GM18907 (cell line): ENCODE measurements around the gene CCR4.
A peak's percentile ranks its signal among the peaks of the same experiment; 100 is the strongest.
"Not testable (repeated sequence)": the region's sequence is repeated elsewhere in the genome, so short reads cannot be mapped to it uniquely, and the experiment has no call there.

Experiments
- ATAC-seq: cut with Tn5 transposase; IDR thresholded peaks from one replicate; pipeline ENCODE4 v1.9.1; 2021; ENCODE audit warnings: mild to moderate bottlenecking, moderate library complexity; ENCODE audit not compliant: unreplicated experiment

CCR4 gene

GRCh38 chr3:32951410-32951811, at the start of gene CCR4:
TSS of gene CCR4 (plus strand) at chr3:32951644. CDS start at chr3:32953423, 1,779 bp downstream.
- no peak for ATAC-seq

- peak; percentile 61 for ATAC-seq
Observed at GRCh38 chr3:32902887-32903371, 48.5 kb upstream of the CCR4 start.

- ATAC-seq = no peak
Observed at GRCh38 chr3:32903953-32904352, 47.5 kb upstream of the CCR4 start.

DNA sequence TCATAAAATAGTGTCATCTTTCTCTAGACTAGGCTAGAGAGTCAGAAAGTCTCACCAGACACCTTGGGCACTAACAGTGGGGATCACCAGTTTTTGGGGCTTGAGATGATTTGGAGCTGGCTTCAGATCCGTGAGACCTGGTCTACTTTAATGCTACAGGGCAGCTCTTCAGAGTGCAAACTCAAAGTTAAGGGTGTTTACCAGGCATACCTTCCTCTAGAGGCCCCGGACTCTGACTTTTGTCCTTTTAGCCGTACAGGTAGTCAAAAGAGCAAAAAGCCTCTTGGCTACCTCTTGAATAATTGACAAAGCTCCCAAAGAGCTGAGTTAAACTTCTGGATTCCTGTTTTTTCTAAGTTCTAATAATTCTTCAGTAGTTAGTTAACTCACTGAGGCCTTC, 41.4 kb upstream of the CCR4 start:
- no peak for ATAC-seq

DNA sequence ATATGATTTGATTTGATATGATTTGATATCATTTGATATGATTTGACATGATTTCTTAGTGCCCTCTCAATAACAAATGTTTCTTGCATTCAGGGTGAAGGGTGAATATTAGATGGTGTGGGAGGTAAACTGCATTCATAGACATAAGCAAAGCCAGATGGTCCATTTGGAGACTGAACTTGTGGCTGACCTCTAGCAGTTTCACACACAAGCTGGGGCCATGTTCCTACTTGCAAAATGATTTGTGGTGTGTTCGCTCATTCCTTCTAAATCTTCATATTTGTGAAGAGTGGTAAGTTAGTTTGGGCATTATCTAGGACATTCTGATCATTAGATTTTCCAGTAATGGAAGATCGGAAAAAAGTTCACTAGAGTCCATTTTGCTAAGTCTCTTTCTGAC, 40.5 kb upstream of the CCR4 start:
- ATAC-seq = no peak

DNA sequence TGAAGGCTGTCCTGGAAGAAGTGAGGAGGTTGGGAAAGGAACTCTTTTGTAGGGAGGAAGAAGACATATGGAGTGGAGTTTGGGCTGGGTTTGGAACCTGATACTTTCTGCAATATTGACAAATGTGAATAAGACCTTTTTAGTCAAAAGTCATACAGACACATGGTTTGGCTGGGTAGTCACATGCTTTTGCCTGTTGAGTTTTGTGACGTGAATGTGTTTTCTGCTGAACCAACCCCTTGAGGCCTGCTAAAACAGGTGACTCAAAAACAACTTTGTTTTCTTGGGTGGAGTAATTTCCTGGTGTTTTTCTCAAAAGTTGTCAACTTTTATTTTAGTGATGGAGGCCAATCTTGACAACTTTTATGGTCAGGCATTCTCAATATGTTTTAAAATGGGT, 39.4 kb upstream of the CCR4 start:
- ATAC-seq = no peak

GRCh38 chr3:32913790-32914446, 37.5 kb upstream of the CCR4 start:
- no peak for ATAC-seq

GRCh38 chr3:32919920-32920319, 31.5 kb upstream of the CCR4 start:
- no peak for ATAC-seq

DNA sequence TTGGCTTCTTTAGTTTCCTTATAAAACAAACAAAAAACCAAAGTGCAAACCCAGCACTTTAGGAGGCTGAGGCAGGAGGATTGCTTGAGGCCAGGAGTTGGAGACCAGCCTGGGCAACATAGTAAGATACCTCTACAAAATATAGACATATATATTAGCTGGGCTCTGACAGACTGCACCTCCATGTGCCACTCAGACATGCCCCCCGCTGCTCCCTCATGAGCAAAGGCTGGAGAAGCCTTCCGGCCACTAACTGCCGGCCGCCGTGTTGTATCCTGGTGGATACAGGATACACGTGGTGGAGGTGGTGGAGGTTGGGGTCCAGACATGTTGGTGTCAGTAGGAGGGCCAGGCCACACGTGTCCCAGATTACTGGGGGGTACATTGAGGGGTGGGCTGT, 29.4 kb upstream of the CCR4 start:
- no peak for ATAC-seq

DNA sequence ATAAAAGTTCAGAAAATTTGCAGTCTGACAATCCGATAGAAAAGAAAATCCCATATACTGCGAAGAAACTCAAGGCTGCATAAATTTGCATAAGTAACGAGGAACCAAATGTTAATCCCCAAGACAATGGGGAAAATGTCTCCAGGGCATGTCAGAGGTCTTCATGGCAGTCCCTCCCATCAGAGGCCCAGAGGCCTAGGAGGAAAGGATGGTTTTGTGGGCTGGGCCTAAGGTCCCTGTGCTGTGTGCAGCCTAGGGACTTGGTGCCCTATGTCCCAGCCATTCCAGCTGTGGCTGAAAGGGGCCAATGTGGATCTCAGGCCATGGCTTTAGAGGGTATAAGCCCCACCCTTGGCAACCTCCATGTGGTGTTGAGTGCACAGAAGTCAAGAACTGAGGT, 21.3 kb upstream of the CCR4 start:
- ATAC-seq = no peak

GRCh38 chr3:32931273-32931672, 20.2 kb upstream of the CCR4 start:
- ATAC-seq = not testable (repeated sequence)

DNA sequence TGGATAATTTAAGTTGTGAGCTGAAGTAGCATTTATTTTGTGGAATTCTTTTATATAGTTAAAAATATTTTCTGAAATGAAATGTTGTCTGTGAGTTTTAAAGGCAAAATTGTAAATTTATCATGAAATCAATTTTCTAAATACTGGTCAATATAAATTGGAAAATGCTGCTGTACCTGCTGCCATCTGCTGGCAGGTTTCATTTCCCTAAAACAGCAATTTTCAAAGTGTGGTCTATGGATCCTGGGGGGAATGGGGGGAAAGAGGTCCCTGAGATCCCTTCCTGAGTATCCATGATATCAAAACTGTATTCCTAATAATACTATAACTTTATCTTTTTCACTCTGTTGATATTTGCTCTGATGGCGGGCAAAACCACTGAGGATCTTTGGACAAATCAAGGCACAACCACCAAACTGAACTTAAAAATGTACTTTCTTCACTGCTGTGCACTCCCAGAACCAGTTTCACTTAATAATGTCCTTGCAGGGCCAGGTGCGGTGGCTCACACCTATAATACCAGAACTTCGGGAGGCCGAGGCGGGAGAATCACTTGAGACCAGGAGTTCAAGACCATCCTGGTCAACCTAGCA, 17.2 kb upstream of the CCR4 start:
- no peak for ATAC-seq

- no peak for ATAC-seq
Observed at GRCh38 chr3:32937331-32937730, 14.1 kb upstream of the CCR4 start.

DNA sequence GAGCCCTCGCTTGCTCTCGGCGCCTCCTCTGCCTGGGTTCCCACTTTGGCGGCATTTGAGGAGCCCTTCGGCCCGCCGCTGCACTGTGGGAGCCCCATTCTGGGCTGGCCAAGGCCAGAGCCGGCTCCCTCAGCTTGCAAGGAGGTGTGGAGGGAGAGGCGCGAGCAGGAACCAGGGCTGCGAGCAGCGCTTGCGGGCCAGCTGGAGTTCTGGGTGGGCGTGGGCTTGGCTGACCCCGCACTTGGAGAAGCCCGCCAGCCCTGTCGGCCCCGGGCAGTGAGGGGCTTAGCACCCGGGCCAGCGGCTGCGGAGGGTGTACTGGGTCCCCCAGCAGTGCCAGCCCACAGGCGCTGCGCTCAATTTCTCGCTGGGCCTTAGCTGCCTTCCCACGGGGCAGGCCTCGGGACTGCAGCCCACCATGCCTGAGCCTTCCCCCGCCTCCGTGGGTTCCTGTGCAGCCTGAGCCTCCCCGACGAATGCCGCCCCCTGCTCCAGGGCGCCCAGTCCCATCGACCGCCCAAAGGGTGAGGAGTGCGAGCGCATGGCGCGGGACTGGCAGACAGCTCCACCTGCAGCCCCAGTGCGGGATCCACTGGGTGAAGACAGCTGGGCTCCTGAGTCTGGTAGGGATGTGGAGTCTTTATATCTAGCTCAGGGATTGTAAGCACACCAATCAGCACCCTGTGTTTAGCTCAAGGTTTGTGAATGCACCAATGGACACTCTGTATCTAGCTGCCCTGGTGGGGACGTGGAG, 11.7 kb upstream of the CCR4 start:
- not testable (repeated sequence) for ATAC-seq

- no peak for ATAC-seq
Observed at GRCh38 chr3:32940726-32941125, 10.7 kb upstream of the CCR4 start.

DNA sequence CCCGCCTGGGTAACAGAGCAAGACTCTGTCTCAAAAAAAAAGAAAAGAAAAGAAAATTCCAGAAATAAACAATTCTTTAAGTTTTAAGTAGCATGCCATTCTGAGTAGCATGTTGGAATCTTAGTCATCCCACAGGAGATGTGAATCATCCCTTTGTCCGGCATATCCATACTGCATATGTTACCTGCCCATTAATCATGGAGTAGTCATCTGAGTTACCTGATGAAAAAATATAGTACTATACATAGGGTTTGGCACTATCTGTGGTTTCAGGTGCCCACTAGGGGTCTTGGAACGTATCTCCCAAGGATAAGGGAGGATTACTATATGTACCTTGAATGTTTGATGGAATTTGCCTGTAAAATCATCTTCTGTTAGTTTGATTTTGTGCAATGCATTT, 6.3 kb upstream of the CCR4 start:
- ATAC-seq = no peak

DNA sequence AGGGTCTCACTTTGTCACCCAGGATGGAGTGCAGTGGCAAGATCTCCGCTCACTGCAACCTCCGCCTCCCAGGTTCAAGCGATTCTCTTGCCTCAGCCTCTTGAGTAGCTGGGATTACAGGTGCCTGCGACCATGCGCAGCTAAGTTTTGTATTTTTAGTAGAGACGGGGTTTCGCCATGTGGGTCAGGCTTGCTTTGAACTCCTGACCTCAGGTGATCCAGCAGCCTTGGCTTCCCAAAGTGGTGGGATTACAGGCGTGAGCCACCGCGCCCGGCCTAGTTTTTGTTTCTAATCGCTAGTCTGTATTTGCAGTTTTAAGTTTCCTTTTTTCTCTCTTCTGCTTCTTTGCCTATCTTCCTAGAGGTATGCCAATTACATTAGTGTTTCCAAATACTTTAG, 5.8 kb upstream of the CCR4 start:
- ATAC-seq = not testable (repeated sequence)

DNA sequence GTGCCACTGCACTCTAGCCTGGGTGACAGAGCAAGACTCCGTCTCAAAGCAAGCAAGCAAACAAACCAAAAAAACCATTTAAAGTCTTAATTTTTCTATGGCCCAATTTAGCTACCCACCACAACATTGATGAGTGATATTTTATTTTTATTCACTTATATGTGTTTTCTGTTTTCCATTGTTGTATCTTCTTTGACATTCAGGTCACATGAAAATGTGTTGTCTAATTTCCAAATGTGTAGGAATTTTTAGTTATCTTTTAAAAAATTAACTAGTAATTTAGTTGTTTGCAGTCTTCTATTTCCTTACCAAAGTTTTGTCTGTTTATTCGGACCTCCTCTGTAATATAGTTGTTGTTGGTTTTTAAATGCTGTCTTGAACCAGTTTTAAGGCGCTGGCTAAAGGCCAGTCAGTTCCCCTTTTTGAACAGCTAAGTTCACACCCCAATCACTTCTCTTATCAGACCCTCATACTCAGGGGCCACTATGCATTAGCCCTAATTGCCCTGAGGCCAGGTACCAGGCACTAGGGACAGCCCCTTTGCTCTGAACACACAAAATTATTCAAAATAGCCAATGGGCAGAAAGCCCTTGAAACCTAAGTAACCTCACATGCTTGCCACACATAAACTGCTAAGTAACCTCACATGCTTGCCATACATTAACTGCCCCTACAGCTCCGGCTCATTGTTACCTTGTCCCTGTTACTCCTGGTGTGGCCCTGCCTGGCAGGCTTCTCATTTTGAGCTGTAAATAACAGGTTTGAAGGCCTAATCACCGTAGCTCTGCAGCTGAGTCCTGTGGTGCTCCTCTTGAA, 4.3 kb upstream of the CCR4 start:
- peak; percentile 27 for ATAC-seq

- peak; percentile 88 for ATAC-seq
Observed at GRCh38 chr3:32947789-32948238, 3.6 kb upstream of the CCR4 start.

DNA sequence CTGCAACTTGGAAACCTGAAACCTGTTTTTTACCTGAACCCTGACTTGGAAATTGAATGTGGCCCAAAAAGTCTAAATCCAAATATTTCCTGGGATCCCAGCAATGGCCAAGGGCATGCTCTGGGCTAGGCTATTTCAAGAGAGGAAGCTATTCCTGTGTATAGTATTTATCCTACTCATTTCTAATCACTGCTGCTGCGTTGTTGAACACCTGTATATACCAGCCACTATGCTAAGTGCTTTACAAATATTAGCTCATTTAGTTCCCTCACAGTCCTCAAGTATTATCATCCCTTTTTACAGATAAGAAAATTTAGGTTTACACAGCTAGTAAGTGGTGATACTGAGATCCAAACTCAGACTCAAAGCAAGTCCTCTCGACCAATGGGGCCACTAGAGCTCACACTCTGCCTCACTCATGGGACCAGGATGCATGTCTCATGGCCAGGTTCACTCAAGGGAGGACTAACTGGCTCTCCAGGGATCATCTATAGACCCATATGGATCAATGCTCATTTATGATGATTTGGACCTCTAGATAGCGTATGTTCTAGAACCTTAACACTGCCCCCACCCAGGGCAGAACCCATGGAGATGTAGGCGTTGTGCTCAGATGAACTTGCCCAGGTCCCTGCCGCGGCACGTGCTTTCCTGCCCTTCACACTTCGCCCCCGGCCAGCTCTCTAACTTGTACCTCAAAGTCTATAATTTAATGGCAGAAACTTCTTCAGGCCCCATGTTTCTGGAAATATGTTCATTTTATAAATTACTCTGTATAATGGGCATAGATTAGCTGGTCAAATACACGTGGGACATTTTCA, 2.6 kb upstream of the CCR4 start:
- no peak for ATAC-seq
